Endothelial cell of umbilical vein (primary cell): ENCODE data around the gene MRPL54. TPM values are rescaled to one million over a fixed set of nuclear protein-coding genes. Genes with fewer than 3 reads are reported as not detected.

ENCODE experiments used
- BruUV-seq: library from RNA; stranded (reverse); fragments of 400-500 nt; replicated peaks from 2 replicates; lab custom pipeline; 2021; lab: Mats Ljungman, UMichigan
- CTCF ChIA-PET: fragments of 300-600, 350-600 bp; sonication (Branson Sonifier 250); formaldehyde crosslinking; loops from one replicate; lab custom pipeline; 2021; ENCODE audit warnings: antibody characterized with exemption, inconsistent platforms; lab: Charles Lee
- POLR2A ChIA-PET: fragments of 300-600, 350-600 bp; sonication (Branson Sonifier 250); formaldehyde crosslinking; loops from one replicate; lab custom pipeline; 2021; ENCODE audit warnings: antibody characterized with exemption, inconsistent platforms; lab: Charles Lee
- DNase-seq: peaks from one replicate; pipeline ENCODE4 v3.0.0-alpha.2; 2011; ENCODE audit warnings: low read depth, low spot score
- FAIRE-seq: peaks from 2 replicates; lab custom pipeline; 2011; peaks lifted over from hg19 to GRCh38; lab: Jason Lieb, UNC
- H2AFZ ChIP-seq: 2 replicates; pipeline ENCODE4 v1.6.0; 2012; ENCODE audit warnings: low read depth, low read length, control low read depth, inconsistent platforms
- H3K27ac ChIP-seq: 2 replicates; pipeline ENCODE4 v1.5.1; 2011; ENCODE audit warnings: low read depth, mild to moderate bottlenecking, control low read depth, low read length, moderate library complexity; ENCODE audit not compliant: insufficient read depth
- H3K27me3 ChIP-seq, 2 experiments: 2 replicates each; pipeline versions ENCODE4 v1.6.0 to v1.6.1; 2011; ENCODE audit warnings: low read length in 2 of 2, mixed read lengths in 1 of 2; ENCODE audit not compliant: control insufficient read depth in 2 of 2, insufficient read depth in 2 of 2
- H3K36me3 ChIP-seq, 2 experiments: 2 replicates in 1 of 2; 3 replicates in 1 of 2; pipeline ENCODE4 v1.5.1; 2011; ENCODE audit warnings: low read length in 2 of 2, mild to moderate bottlenecking in 1 of 2, moderate library complexity in 1 of 2; ENCODE audit not compliant: control insufficient read depth in 2 of 2, insufficient read depth in 2 of 2; ENCODE audit errors: extremely low read depth in 1 of 2
- H3K4me1 ChIP-seq: 3 replicates; pipeline ENCODE4 v1.5.1; 2011; ENCODE audit warnings: mild to moderate bottlenecking, low read length; ENCODE audit not compliant: control insufficient read depth, insufficient read depth; ENCODE audit errors: extremely low read depth
- H3K4me2 ChIP-seq: 2 replicates; pipeline ENCODE4 v1.6.1; 2011; ENCODE audit warnings: low read length, control low read depth, mixed read lengths; ENCODE audit not compliant: insufficient read depth
- H3K4me3 ChIP-seq, 3 experiments: fragments of 200-600 bp in 1 of 3; sonication (generic), shearing (Covaris generic) in 1 of 3; replicated peaks in 1 of 3; 2 replicates each; pipeline ENCODE4 v1.5.1; 2011 to 2016; ENCODE audit warnings: control low read depth in 3 of 3, low read length in 3 of 3, mild to moderate bottlenecking in 2 of 3, inconsistent platforms in 1 of 3, low read depth in 1 of 3, moderate library complexity in 1 of 3; ENCODE audit not compliant: insufficient read depth in 1 of 3
- H3K79me2 ChIP-seq: 2 replicates; pipeline ENCODE4 v1.6.0; 2012; ENCODE audit warnings: low read length, inconsistent platforms; ENCODE audit not compliant: control insufficient read depth, insufficient read depth
- H3K9ac ChIP-seq: replicated peaks from 2 replicates; pipeline ENCODE3; 2011; ENCODE audit warnings: low read length, control low read depth; ENCODE audit not compliant: insufficient read depth; ENCODE audit errors: extremely low read depth
- H3K9me1 ChIP-seq: replicated peaks from 3 replicates; pipeline ENCODE4 v1.6.0; 2011; ENCODE audit warnings: mild to moderate bottlenecking, low read length; ENCODE audit not compliant: control insufficient read depth, insufficient read depth; ENCODE audit errors: extremely low read depth
- H3K9me3 ChIP-seq: replicated peaks from 2 replicates; pipeline ENCODE4 v1.5.1; 2012; ENCODE audit warnings: low read length, inconsistent platforms; ENCODE audit not compliant: control insufficient read depth, insufficient read depth
- H4K20me1 ChIP-seq: replicated peaks from 2 replicates; pipeline ENCODE3; 2011; ENCODE audit warnings: mild to moderate bottlenecking, low read length; ENCODE audit not compliant: control insufficient read depth, insufficient read depth; ENCODE audit errors: extremely low read depth
- CTCF ChIP-seq, 2 donors: IDR thresholded peaks; 1 replicate in 1 of 2; 2 replicates in 1 of 2; pipeline ENCODE4 v1.5.1; 2011; ENCODE audit warnings: low read length in 2 of 2, mild to moderate bottlenecking in 2 of 2, moderate library complexity in 2 of 2, control low read depth in 1 of 2, inconsistent platforms in 1 of 2, low read depth in 1 of 2; ENCODE audit not compliant: insufficient read depth in 1 of 2; ENCODE audit errors: extremely low read depth in 1 of 2
- EZH2 ChIP-seq: IDR thresholded peaks from 2 replicates; pipeline ENCODE4 v1.6.1; 2012; ENCODE audit warnings: borderline replicate concordance, low read depth, mild to moderate bottlenecking, moderate library complexity, low read length, inconsistent platforms; ENCODE audit not compliant: severe bottlenecking
- FOS ChIP-seq: IDR thresholded peaks from 2 replicates; pipeline ENCODE4 v1.6.1; 2011; ENCODE audit warnings: mild to moderate bottlenecking, low read length, moderate library complexity, borderline replicate concordance; ENCODE audit not compliant: insufficient read depth
- GATA2 ChIP-seq: IDR thresholded peaks from 2 replicates; pipeline ENCODE4 v1.7.0; 2011; ENCODE audit warnings: low read depth, mild to moderate bottlenecking, moderate library complexity, mixed read lengths, low read length; ENCODE audit not compliant: insufficient read length, insufficient read depth
- JUN ChIP-seq: IDR thresholded peaks from 2 replicates; pipeline ENCODE4 v1.6.1; 2011; ENCODE audit warnings: borderline replicate concordance, low read depth; ENCODE audit not compliant: insufficient read length, insufficient read depth
- MAX ChIP-seq: IDR thresholded peaks from 2 replicates; pipeline ENCODE4 v1.6.1; 2011; ENCODE audit not compliant: insufficient read depth, insufficient read length
- MYC ChIP-seq: IDR thresholded peaks from one replicate; pipeline ENCODE4 v1.6.1; 2011; ENCODE audit warnings: mild to moderate bottlenecking, low read depth, low read length
- POLR2A ChIP-seq: IDR thresholded peaks from 2 replicates; pipeline ENCODE4 v1.6.1; 2012; ENCODE audit warnings: low read depth, mild to moderate bottlenecking, control low read depth, low read length
- POLR2AphosphoS5 ChIP-seq: IDR thresholded peaks from 2 replicates; pipeline ENCODE4 v1.6.1; 2012; ENCODE audit warnings: low read depth, mild to moderate bottlenecking, control low read depth, low read length, moderate library complexity; ENCODE audit not compliant: insufficient read depth
- dilution Hi-C: fragments of 300-500 bp; cut with MboI; formaldehyde crosslinking; loops from one replicate; pipeline ENCODE4 v1.15.0; 2019; ENCODE audit warnings: low sequenced_read_pairs; ENCODE audit not compliant: extremely low pct_ligation_motif_present
- intact Hi-C: fragments of 100-400 bp; cut with micrococcal nuclease; formaldehyde crosslinking; loops from one replicate; pipeline ENCODE4 v1.10.0; 2022
- polyA plus RNA-seq, 4 experiments: library from polyadenylated mRNA; depleted of rRNA in 3 of 4; stranded (reverse) in 3 of 4; unstranded in 1 of 4; fragments of >200 nt; gene quantifications; 2 replicates each; pipeline versions ENCODE4 v1.2.1 to v1.2.3, GENCODE V29; 2011 to 2012; ENCODE audit warnings: missing spikeins in 1 of 4
- total RNA-seq: library from RNA; stranded (reverse); gene quantifications from 2 replicates; pipeline ENCODE4 v1.2.3, GENCODE V29; 2021

The MRPL54 gene
- total and polyA plus RNA-seq, 2 donors (not counting 3 experiments of a cell fraction or from before 2014, with no cell fraction given) = 76.3 to 93.1 TPM

- no peaks in the 10 kb centered on the region for H3K9me3 ChIP-seq
- H2AFZ ChIP-seq = no peak overlapping the region
- H4K20me1 ChIP-seq = no peaks in the 10 kb centered on the region
- ChIA-PET CTCF (no interaction called here), POLR2A (no interaction called here)
- no peak overlapping the region for H3K4me3 ChIP-seq
- intact Hi-C loops = no loop called here
- TF ChIP-seq MAX = no peak
- no peak for TF ChIP-seq MYC
- no peak for TF ChIP-seq GATA2
- no peaks in the 10 kb centered on the region for H3K36me3 ChIP-seq
- no peak overlapping the region for H3K9ac ChIP-seq
- no peak overlapping the region for H3K27ac ChIP-seq
- H3K4me2 ChIP-seq = no peak overlapping the region
- no peaks in the 10 kb centered on the region for H3K4me1 ChIP-seq
- DNase-seq = no peak
- H3K9me1 ChIP-seq = no peaks in the 10 kb centered on the region
- dilution Hi-C loops = no loop called here
- FAIRE-seq = no peak
- no peaks in the 10 kb centered on the region for H3K79me2 ChIP-seq
- BruUV-seq = no TSS peak
- no peaks in the 10 kb centered on the region for H3K27me3 ChIP-seq
Measured at GRCh38 chr19:3793799-3794198, 31.3 kb downstream of the MRPL54 start.

GRCh38 chr19:3796358-3796757 is 33.9 kb downstream of the MRPL54 start:
- BruUV-seq = no TSS peak
- Histone ChIP-seq H3K9ac (no peak overlapping the region), H3K9me1 (no peaks in the 10 kb centered on the region), H3K4me2 (no peak overlapping the region), H2AFZ (no peak overlapping the region), H3K27ac (no peak overlapping the region), H4K20me1 (no peaks in the 10 kb centered on the region), H3K4me1 (no peaks in the 10 kb centered on the region), H3K36me3 (no peaks in the 10 kb centered on the region), H3K4me3 (no peak overlapping the region), H3K27me3 (peaks cover 10 to 11% of the 10 kb centered on the region in 2 experiments), H3K79me2 (no peaks in the 10 kb centered on the region), H3K9me3 (no peaks in the 10 kb centered on the region)
- TF ChIP-seq MAX (no peak), CTCF (IDR thresholded peaks at IDR 0.05; ENCODE audit: extremely low read depth in 1 of 2, insufficient read depth in 1 of 2, low read depth in 1 of 2, low read length in 2 of 2) (no peak), JUN (no peak), POLR2A (no peak), FOS (no peak), GATA2 (no peak), MYC (no peak), POLR2AphosphoS5 (no peak), EZH2 (no peak)
- intact Hi-C loops (no loop called here), dilution Hi-C loops (no loop called here)
- ChIA-PET CTCF (interaction anchor here (0.6 to 1.5 kb wide), 3 partner anchors 9 to 23 kb away, joined by 3 to 5 read pairs (median 3); no protein-coding TSS in a partner anchor), POLR2A (no interaction called here)
- FAIRE-seq (no peak), DNase-seq (no peak)
